Measurements from ENCODE around the gene PGLYRP2.

The PGLYRP2 gene

GRCh38 chr19:15464394-15465385 lies 14.6 kb downstream of the PGLYRP2 start, which contains the start of gene RASAL3:
TSS of gene RASAL3 (minus strand) at chr19:15464544. CDS start at chr19:15464358, 186 bp downstream.
- DNase-seq (ENCODE audit: low read depth) = no peak
- no peak within 1 kb of the TSS for H3K4me3 ChIP-seq (ENCODE audit: low read depth, low read length)
- no peak for TF ChIP-seq CTCF (IDR thresholded peaks at IDR 0.05; ENCODE audit: control insufficient read depth, extremely low read depth, insufficient read depth)

GRCh38 chr19:15463861-15464371 lies 15.4 kb downstream of the PGLYRP2 start:
- no peak for TF ChIP-seq CTCF (IDR thresholded peaks at IDR 0.05; ENCODE audit: control insufficient read depth, extremely low read depth, insufficient read depth)
- H3K4me3 ChIP-seq (ENCODE audit: low read depth, low read length) = no peak overlapping the region
- no peak for DNase-seq (ENCODE audit: low read depth)

- TF ChIP-seq CTCF (IDR thresholded peaks at IDR 0.05; ENCODE audit: control insufficient read depth, extremely low read depth, insufficient read depth) = no peak
- no peak overlapping the region for H3K4me3 ChIP-seq (ENCODE audit: low read depth, low read length)
- DNase-seq (ENCODE audit: low read depth) = no peak
Observed at GRCh38 chr19:15461694-15462093, 17.6 kb downstream of the PGLYRP2 start.

- H3K4me3 ChIP-seq (ENCODE audit: low read depth, low read length) = no peak overlapping the region
- no peak for DNase-seq (ENCODE audit: low read depth)
- TF ChIP-seq CTCF (IDR thresholded peaks at IDR 0.05; ENCODE audit: control insufficient read depth, extremely low read depth, insufficient read depth) = no peak
Observed at GRCh38 chr19:15457701-15458484, 21.4 kb downstream of the PGLYRP2 start.

- peak overlapping the region; percentile 18; the same call in 1 of the 2 replicates for H3K4me3 ChIP-seq (ENCODE audit: low read depth, low read length)
- TF ChIP-seq CTCF (IDR thresholded peaks at IDR 0.05; ENCODE audit: control insufficient read depth, extremely low read depth, insufficient read depth) = no peak
- peak; percentile 36 for DNase-seq (ENCODE audit: low read depth)
Observed at GRCh38 chr19:15456871-15457700, 22.2 kb downstream of the PGLYRP2 start.

- no peak overlapping the region for H3K4me3 ChIP-seq (ENCODE audit: low read depth, low read length)
- DNase-seq (ENCODE audit: low read depth) = no peak
- TF ChIP-seq CTCF (IDR thresholded peaks at IDR 0.05; ENCODE audit: control insufficient read depth, extremely low read depth, insufficient read depth) = no peak
Observed at GRCh38 chr19:15456441-15456840, 22.9 kb downstream of the PGLYRP2 start.
